Astrocyte of the spinal cord (primary cell): ENCODE data around the gene MAPK8IP3.

Experiments used
- DNase-seq: peaks from one replicate; pipeline ENCODE4 v3.0.0; 2011; ENCODE audit warnings: low read depth, low spot score
- H3K4me3 ChIP-seq: 2 replicates; pipeline ENCODE4 v1.5.1; 2011; ENCODE audit warnings: low read depth, mild to moderate bottlenecking, low read length, moderate library complexity
- in situ Hi-C: cut with HindIII; loops from 2 replicates; pipeline ENCODE4 v1.10.0; 2017; ENCODE audit warnings: low sequenced_read_pairs
- TF ChIP-seq, protein P1 (sequence below): IDR thresholded peaks from 2 replicates; pipeline ENCODE4 v1.5.1; 2012; ENCODE audit warnings: low read depth, mild to moderate bottlenecking, low read length, inconsistent platforms

MAPK8IP3 gene

DNA sequence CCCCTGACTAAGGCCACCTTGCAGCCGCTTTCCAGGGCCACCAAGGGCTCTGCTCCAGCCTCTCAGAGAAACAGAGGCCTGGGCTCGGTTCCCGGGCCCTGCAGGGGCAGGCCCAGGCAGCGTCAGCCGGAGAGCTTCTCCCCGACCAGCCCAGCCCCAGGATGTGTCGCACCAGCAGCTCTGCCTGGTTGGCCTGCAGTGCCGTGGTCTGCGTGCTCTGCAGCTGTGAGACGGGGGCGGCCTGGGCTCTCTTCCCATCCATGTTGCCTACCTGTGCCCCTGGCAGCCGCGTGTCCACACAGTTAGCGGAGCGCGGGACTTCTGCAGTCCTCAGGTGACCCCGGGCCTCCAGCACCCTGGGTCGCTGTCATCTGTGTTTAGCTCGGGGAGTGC is 82.7 kb downstream of the MAPK8IP3 start:
- H3K4me3 ChIP-seq, result no peak overlapping the region
- no peak for DNase-seq
- in situ Hi-C loops, result no loop called here
- TF ChIP-seq, protein P1, sequence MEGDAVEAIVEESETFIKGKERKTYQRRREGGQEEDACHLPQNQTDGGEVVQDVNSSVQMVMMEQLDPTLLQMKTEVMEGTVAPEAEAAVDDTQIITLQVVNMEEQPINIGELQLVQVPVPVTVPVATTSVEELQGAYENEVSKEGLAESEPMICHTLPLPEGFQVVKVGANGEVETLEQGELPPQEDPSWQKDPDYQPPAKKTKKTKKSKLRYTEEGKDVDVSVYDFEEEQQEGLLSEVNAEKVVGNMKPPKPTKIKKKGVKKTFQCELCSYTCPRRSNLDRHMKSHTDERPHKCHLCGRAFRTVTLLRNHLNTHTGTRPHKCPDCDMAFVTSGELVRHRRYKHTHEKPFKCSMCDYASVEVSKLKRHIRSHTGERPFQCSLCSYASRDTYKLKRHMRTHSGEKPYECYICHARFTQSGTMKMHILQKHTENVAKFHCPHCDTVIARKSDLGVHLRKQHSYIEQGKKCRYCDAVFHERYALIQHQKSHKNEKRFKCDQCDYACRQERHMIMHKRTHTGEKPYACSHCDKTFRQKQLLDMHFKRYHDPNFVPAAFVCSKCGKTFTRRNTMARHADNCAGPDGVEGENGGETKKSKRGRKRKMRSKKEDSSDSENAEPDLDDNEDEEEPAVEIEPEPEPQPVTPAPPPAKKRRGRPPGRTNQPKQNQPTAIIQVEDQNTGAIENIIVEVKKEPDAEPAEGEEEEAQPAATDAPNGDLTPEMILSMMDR, result no peak

DNA sequence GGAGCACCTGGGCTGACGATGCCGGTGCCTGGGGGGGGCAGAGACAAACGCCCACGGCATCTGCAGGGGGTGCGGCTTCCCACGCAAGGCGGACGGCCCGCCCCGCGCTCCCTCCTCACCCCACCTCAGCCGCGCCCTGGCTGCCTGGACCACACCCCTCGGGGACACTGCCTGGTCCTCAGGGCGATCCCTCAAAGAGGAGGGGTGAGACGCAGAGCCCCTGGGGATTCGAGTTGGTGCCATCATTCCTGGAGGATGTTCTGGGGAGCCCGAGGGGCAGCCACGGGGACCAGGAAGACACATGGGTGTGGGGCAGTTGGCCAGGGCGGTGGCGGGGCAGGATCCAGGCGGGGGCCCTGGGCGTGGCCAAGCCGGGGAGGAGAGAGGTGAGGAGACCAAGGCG is 83.6 kb downstream of the MAPK8IP3 start:
- H3K4me3 ChIP-seq, result no peak overlapping the region
- no peak for DNase-seq
- in situ Hi-C loops, result no loop called here
- TF ChIP-seq, protein P1, result no peak

DNA sequence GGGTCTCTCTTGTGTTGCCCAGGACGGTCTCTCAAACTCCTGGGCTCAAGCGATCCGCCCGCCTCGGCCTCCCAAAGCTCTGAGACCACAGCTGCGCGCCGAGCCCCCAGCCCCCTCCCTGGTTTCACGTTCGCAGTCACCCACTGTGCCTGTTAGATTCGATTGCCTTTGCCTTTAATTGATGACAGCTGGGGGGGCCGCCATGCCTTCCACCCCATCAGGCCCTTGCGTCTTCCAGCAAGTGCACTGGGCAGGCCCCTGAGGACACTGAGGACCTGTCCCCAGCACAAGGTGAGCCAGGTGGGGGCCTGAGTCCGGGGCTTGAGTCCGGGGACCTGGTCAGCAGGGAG is 84.2 kb downstream of the MAPK8IP3 start:
- in situ Hi-C loops, result no loop called here
- TF ChIP-seq, protein P1, result no peak
- no peak for DNase-seq
- no peak overlapping the region for H3K4me3 ChIP-seq

DNA sequence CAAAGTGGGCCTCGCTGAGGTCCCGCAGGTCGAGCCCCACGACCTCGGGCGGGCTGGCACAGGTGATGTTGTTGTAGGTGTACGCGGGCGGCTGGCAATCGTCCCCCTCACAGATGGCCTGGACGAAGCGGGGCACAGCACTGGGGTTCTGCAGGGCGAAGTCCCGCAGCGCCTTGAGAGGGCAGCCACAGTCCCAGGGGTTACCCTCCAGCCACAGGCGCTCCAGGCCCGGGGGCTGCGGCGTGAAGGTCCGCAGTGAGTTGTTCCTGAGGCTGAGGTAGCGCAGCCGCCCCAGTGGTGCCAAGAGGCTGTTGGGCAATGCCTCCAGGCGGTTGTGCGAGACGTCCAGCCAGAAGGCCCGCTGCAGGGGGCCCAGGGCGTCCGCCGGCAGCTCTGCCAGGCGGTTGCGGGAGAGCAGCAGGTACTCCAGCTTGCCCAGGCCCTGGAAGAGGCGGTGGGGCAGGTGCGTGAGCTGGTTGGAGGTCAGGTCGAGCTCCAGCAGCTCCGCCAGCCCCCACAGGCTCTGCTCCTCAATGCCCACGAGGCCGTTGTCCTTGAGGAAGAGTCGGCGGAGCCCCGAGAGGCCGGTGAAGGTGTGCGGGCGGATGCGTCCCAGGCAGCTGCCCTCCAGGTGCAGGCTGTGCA is 84.7 kb downstream of the MAPK8IP3 start:
- DNase-seq, result no peak
- H3K4me3 ChIP-seq, result no peak overlapping the region
- TF ChIP-seq, protein P1, result no peak
- in situ Hi-C loops, result no loop called here

DNA sequence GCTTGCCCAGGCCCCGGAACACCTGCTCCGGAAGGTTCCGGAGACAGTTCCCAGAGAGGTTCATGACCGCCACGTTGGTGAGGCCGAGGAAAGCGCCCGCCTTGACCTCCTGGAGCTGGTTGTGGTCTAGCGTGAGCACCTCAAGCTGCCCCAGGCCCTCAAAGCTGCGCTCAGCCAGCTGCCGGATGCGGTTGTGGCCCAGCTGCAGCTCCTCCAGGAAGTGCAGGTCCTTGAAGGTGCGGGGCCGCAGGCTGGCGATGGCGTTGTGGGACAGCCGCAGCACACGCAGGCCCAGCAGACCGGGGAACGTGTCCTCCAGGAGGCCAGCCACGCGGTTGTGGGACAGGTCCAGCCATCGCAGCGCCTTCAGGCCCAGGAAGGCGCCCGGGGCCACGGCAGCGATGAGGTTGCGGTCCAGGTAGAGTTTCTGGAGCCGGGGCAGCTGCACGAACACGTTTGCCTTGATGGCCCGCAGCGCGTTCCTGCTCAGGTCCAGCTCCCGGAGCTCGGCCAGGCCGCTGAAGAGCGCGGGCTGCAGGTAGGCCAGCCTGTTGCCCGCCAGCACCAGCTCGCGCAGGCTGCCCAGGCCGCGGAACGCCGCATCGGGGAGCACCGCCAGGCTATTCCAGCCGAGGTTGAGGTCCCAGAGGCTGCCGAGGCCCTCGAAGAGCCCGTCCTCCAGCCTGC is 85.4 kb downstream of the MAPK8IP3 start:
- H3K4me3 ChIP-seq, result no peak overlapping the region
- TF ChIP-seq, protein P1, result no peak
- in situ Hi-C loops, result no loop called here
- DNase-seq, result no peak

DNA sequence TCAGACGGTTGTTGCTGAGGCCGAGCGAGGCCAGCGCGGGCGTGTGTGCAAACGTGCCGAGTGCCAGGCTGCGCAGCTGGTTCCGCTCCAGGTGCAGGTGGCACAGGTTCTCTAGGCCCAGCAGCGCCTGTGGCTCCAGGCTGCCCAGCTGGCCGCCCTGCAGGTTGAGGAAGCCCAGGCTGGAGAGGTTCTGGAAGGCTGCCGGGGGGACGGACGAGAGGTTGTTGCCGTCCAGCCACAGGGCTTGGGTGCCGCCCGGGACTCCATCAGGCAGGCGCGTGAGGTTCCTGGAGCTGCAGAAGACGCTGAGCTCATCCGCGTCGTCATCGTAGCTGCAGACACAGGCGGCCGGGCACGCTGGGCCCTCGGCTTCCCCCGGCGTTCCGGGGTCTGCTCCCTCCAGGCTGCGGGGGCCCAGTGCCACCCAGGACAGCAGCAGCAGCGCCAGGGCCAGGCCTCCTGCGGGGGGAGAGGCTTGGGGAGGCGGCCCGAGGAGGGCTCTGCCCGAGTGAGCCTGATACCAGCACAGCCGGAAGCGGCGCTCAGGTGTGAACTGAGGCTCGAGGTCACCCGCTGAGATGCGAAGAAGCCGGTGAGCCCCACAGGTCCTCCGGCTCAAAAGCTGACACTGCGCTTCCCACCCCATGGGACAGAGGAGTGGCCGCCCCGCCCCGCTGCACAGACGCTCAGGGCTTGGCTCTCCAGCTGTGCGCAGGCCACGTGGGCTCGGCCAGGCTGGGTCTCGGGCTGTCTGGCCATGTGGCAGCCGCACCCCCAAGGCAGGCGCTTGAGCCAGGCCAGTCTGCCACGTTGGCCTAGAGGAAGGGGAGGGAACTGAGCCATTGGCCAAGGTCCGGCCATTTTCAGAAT is 86.2 kb downstream of the MAPK8IP3 start:
- TF ChIP-seq, protein P1, result no peak
- DNase-seq, result no peak
- in situ Hi-C loops, result no loop called here
- no peak overlapping the region for H3K4me3 ChIP-seq
